ENCODE results near the gene ANKRD39.
A peak's percentile ranks its signal among the peaks of the same experiment; 100 is the strongest.

The ANKRD39 gene

DNA sequence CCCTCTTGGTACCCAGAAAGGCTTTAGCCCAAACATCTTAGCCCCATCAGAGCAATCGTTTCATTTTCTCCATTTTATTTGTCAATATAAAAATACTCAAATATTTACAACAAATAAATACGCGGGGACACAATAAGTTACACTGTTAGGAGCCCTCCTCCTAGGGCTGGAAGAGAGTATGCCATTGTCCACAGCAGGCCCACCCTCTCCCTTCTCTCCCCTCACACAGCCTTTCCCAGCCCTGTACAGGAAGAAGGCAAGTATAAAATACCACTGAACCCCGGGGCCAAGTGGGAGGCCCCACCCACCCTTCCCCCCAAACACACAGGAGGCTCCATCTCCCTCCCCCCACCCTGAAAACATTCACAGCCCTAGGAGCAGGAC is 1.9 kb upstream of the ANKRD39 start:
- FAIRE-seq (no peak), DNase-seq (ENCODE audit: insufficient read length, low spot score) (no peak)

- DNase-seq (ENCODE audit: insufficient read length, low spot score) (no peak), FAIRE-seq (no peak)
These were observed 1.4 kb upstream of the ANKRD39 start for GRCh38 chr2:96859099-96859649.

GRCh38 chr2:96856776-96857666 is 795 bp downstream of the ANKRD39 start:
- peak; percentile 73 for FAIRE-seq
- DNase-seq (ENCODE audit: insufficient read length, low spot score) = no peak

DNA sequence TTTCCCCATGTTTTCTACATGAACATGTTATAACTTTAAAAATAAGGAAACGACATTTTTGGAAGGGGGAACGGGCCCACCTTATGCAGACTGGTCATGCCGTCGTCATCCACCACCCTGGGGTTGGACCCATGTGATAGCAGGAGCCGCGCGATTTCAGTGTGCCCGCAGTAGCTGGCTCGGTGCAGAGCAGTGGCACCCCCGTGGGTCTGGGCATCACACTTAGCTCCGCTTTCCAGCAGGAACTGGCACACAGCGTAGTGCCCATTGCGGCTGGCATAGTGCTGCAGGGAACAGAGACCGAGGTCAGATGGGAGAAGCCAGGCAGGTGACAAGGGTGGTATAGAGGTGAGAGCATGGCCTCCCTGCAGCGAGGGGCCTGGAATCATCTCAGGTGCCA is 4.5 kb downstream of the ANKRD39 start:
- FAIRE-seq = no peak
- no peak for DNase-seq (ENCODE audit: insufficient read length, low spot score)

DNA sequence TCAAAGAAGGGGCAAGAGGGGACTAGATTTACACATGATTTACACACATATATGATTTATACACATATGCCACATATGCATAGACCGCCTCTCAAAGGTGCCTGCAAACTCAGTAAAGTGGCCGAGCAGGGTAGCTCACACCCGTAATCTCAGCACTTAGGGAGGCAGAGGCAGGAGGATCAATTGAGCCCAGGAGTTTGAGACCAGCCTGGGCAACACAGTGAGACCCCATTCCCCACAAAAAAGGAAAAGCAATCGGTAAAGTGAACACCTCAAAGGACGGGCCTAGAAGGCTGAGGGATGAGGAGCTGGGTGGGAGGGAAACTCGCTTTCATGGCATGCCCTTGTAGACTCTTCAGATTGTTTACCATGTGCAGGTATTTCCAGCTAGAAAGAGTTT is 5.1 kb downstream of the ANKRD39 start:
- no peak for DNase-seq (ENCODE audit: insufficient read length, low spot score)
- no peak for FAIRE-seq

DNA sequence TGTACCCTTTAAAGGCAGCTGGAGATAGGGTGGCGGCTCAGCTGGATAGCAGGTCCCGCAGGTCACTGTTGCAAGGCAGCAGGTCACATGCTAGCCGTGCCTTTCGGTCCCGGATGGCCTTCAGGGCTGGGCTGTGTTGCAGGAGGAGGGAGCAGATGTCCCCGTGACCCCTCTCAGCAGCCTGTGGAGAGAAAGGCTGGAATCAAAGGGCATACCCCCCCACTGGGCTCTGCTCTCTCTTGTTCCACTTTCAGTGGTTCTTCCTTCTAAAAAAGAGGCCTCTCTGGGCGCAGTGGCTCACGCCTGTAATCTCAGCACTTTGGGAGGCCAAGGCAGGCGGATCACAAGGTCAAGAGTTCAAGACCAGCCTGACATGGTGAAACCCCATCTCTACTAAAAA is 9.6 kb downstream of the ANKRD39 start:
- DNase-seq (ENCODE audit: insufficient read length, low spot score) (no peak), FAIRE-seq (no peak)

DNA sequence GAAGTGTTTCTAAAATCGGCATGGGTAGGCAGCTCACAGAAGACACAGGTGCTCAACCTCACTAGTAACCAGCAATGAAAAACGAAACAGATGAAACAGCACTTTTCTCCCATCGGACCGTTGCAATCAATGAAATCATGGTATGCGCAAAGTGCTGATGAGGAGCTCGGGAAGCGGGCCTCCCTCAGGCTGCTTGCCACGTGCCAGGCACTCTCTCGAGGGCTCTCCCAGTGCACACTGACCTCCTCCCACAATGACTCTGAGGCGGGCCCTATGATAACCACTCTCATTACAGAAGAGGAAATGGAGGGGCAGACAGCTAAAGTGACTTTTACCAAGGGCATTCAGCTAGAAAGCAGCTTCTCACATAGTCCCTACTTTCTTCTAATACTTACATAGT is 10.2 kb downstream of the ANKRD39 start:
- FAIRE-seq (no peak), DNase-seq (ENCODE audit: insufficient read length, low spot score) (no peak)

DNA sequence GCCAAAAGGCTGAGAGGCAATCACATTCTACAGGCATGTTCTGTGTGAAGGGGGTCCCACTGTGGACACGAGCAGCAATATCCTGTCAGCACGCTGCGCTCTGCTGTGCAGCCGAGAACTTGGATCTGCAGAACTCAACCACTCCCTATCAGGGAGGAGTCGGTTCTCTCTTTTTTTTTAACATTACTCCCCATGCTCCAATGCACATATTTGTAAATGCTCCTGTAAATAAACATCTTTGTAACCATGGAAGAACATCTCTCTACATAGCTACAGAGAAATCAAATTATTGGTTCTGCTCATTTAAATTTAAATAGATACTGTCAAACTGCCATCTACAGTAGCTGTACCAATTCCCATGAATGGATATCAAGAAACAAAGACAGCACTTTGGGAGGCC is 11.0 kb downstream of the ANKRD39 start:
- no peak for FAIRE-seq

GRCh38 chr2:96844405-96844808 is 13.4 kb downstream of the ANKRD39 start:
- FAIRE-seq (no peak), DNase-seq (ENCODE audit: insufficient read length, low spot score) (no peak)

More for the DNA sequence above, 11.0 kb downstream of the ANKRD39 start:
- no peak for DNase-seq (ENCODE audit: insufficient read length, low spot score)

DNA sequence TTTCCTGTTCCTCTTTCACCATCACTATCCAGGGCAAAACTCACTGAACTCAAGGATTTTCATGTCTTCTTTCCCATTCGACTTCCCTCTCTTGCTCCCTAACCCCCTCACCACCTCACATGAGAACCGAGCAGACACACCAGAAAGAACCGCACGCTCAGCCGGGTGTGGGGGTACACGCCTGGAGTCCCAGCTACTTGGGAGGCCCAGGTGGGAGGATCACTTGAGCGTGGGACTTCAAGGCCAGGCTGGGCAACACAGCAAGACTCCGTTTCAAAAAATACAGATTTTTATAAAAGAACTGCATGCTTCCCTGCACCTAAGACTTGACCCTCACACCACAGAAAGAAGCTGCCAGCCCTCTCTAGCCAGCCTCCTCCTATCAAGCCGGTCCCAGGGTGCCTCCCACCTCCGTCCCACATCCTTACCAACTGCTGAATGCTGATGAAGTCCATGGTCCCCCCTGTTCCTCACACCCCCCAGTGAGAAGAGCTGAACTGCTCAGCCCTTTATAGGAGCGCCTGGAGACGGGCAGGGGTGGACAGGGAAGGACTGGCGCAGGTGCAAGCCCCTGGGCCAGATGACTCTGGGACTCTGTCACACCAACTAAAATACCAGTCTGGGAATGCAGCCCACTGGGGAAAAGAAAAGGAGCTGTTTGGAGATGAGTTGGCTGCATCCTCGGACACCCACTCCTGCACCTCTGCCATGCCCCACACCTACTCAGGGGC is 14.1 kb downstream of the ANKRD39 start, which contains the start of gene ANKRD23:
Gene ANKRD23 (minus strand): TSS at position 484 of the 731 bp plus-strand sequence. CDS start 29 bp downstream, at position 455.
- DNase-seq (ENCODE audit: insufficient read length, low spot score) = no peak
- FAIRE-seq = no peak

DNA sequence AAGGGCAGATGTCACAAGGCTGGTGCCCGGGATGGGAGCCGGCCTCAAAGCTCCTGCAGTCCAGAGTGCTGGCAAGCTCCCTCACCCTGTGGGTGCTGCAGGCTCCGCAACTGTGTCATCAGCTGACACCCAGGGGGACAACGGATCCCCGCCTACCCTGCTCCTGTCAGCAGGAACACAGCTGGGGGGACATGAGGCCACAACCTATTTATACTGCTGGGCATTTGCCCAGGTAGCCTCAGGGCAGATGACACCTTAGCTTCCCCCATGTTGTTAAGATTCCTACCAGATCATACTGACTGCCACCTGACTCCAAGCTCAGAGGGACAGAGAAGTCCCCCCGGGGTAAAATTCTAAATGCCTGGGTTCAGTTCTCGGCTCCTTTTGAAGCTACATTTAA is 15.2 kb downstream of the ANKRD39 start:
- FAIRE-seq = no peak
- DNase-seq (ENCODE audit: insufficient read length, low spot score) = no peak

- no peak for FAIRE-seq
These were observed 15.9 kb downstream of the ANKRD39 start for GRCh38 chr2:96841701-96842495.

DNA sequence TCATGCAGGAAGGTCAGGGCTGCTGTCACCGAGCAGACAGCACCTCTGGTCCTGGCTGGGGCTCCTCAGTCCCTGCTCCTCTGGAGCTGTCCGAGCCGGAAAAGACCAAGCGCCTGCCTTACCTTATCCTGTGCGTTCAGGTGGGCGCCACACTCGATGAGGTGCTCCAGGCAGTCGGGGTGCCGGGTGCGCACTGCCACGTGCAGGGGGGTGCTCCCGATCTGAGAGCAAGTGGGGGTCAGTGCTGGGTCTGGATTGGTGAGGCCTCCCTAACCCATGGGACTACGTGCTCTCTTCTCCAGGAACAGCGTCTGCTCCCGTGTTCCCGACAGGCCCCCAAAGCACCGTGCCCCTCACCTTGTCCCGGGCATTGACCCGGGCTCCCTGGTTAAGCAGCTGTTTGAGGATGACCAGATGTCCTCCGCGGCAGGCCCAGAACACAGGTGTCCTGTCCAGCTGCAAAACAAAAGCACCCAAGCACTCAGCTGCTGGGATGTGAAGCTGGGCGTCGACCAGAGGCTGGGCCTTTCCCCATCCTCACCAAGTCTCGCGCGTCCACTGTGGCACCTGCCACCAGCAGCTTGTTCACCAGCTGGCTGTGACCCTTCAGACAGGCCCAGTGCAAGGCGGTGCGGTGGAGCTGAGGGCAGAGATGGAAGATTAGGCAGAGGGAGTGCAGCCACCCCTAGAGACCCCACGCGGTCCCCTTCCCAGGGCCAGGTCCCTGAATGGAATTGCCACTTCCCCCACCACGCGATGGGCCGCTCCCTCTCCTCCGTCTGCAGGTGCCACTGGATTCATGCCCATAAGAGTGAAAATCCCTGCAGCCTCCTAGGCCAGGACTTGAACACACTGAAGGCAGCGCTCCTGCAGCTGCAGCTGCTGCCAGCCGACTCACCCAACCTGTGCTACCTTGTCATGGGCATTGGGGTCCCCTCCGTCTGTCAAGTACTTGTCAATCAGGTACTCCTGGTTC is 17.7 kb downstream of the ANKRD39 start:
- FAIRE-seq = no peak
- DNase-seq (ENCODE audit: insufficient read length, low spot score) = no peak

More at GRCh38 chr2:96841701-96842495, 15.9 kb downstream of the ANKRD39 start:
- DNase-seq (ENCODE audit: insufficient read length, low spot score) = no peak

GRCh38 chr2:96839293-96839874 is 18.4 kb downstream of the ANKRD39 start:
- DNase-seq (ENCODE audit: insufficient read length, low spot score) = peak; percentile 63

DNA sequence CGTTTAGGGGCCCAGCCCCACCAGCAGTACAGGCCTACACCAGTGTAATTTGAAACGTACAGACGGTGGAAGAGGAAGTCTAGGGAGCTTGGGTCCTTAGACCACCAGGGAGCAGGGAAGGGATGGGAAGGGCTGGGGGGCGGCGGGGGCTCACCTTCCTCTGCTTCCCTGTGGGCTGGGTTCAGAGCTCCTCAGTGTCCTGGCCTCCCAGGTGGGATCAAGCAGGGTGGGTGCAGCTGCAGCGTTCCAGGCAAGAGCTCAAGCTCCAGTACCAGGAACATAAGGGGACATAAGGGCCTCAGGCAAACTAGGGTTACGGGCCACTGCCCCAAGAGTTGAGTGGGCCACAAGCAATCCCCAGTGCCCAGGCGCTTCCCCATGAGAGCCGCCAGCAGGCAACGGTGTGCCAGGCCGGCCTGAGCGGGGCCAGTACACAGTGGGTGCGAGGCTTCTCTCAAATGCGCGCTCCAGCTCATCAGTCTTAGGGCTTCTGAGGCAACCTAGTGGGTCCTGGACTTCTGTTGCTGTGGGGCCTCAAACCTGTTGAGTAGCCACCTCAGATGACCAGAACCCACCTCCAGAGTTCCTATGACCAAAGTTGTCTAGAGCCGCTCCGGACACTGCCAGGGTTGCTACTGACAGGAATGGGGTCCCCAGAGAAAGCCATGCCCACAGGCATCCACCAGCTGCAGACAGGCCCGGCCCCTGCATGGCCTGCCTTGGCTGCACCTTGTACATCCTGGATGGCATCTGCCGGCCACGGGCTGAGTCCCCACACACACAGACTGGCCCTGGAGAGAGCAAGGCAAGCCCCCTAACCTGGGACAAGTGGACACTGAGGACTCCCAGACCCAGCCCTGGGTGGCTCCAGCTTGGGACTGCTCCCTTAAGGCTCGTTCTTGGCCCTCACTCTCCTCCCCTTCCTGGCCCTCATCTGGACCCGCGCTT is 19.2 kb downstream of the ANKRD39 start:
- no peak for DNase-seq (ENCODE audit: insufficient read length, low spot score)
- no peak for FAIRE-seq

More at GRCh38 chr2:96839293-96839874, 18.4 kb downstream of the ANKRD39 start:
- peak; percentile 86 for FAIRE-seq

DNA sequence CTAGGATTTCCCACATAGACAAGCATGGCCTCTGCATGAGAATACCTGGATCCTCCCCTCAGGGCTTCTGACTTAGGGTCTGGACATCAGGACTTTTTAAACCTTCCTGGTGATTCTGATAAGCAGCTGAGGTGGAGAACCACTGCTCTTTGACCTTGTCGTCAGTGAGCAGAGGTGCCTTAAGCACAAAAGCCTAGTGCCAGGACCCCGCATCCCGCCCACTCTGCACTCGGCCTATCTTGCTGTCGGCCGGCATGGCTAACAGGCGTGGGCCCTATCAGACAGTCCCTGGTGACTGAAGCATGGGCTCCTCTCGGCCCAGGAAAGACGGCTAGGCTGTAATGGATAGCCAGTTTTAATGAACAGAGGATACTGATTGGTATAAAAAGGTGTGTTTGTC is 20.2 kb downstream of the ANKRD39 start:
- no peak for FAIRE-seq
- DNase-seq (ENCODE audit: insufficient read length, low spot score) = no peak

GRCh38 chr2:96835830-96836229 is 22.0 kb downstream of the ANKRD39 start:
- no peak for FAIRE-seq
- DNase-seq (ENCODE audit: insufficient read length, low spot score) = no peak

Data from GM19239 (cell line).